Measurements from ENCODE around the gene IFNAR2. TPM values are rescaled to one million over a fixed set of nuclear protein-coding genes. Genes with fewer than 3 reads are reported as not detected.

IFNAR2 gene
- total RNA-seq, 1 experiment from 2014 or later: 36.1 TPM

- TF ChIP-seq, protein P1, sequence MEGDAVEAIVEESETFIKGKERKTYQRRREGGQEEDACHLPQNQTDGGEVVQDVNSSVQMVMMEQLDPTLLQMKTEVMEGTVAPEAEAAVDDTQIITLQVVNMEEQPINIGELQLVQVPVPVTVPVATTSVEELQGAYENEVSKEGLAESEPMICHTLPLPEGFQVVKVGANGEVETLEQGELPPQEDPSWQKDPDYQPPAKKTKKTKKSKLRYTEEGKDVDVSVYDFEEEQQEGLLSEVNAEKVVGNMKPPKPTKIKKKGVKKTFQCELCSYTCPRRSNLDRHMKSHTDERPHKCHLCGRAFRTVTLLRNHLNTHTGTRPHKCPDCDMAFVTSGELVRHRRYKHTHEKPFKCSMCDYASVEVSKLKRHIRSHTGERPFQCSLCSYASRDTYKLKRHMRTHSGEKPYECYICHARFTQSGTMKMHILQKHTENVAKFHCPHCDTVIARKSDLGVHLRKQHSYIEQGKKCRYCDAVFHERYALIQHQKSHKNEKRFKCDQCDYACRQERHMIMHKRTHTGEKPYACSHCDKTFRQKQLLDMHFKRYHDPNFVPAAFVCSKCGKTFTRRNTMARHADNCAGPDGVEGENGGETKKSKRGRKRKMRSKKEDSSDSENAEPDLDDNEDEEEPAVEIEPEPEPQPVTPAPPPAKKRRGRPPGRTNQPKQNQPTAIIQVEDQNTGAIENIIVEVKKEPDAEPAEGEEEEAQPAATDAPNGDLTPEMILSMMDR (IDR thresholded peaks at IDR 0.05; ENCODE audit: insufficient read depth in 1 of 2, low read depth in 1 of 2, low read length in 1 of 2, severe bottlenecking in 1 of 2, unreplicated experiment in 1 of 2): no peak
- Histone ChIP-seq H3K27me3 (replicated peaks; ENCODE audit: control insufficient read depth, insufficient read depth, low read length) (no peaks in the 10 kb centered on the region), H3K36me3 (ENCODE audit: control insufficient read depth, insufficient read depth, low read length) (peaks cover 2% of the 10 kb centered on the region; the same call in 1 of the 2 replicates), H3K9me3 (peaks cover 8% of the 10 kb centered on the region), H3K4me3 (ENCODE audit: low read depth, low read length) (no peak overlapping the region), H3K4me1 (peaks cover 33% of the 10 kb centered on the region)
- no peak overlapping the region for H3K4me3 Mint-ChIP-seq (ENCODE audit: unreplicated experiment)
- peaks cover 15% of the 10 kb centered on the region for H3K36me3 Mint-ChIP-seq (ENCODE audit: insufficient read depth, unreplicated experiment)
- CTCF ChIA-PET: interaction anchor here (0.8 to 2.0 kb wide), 5 partner anchors 24 to 277 kb away, joined by 3 to 19 read pairs (median 3); partner anchors contain the start of genes IFNAR1, IFNAR2 and TMEM50B
- no peaks in the 10 kb centered on the region for H3K27me3 Mint-ChIP-seq (ENCODE audit: insufficient read depth, unreplicated experiment)
- no peak for DNase-seq
- POLR2A ChIA-PET: interaction anchor here (1.0 kb wide), 2 partner anchors 24 to 63 kb away, joined by 3 to 4 read pairs; partner anchors contain the start of gene IL10RB
- H3K27ac Mint-ChIP-seq (ENCODE audit: unreplicated experiment): peak overlapping the region; percentile 77
- peaks cover 19% of the 10 kb centered on the region for H3K9me3 Mint-ChIP-seq (ENCODE audit: unreplicated experiment)
- H3K4me1 Mint-ChIP-seq (ENCODE audit: low read depth, unreplicated experiment): peaks cover 36% of the 10 kb centered on the region
- intact Hi-C loops (cut with micrococcal nuclease; ENCODE audit: unreplicated experiment): no loop called here
- BruUV-seq (replicated peaks): TSS peak; percentile 92
Measured at GRCh38 chr21:33203371-33203724, 26.4 kb upstream of the IFNAR2 start.

GRCh38 chr21:33205476-33205875, 24.3 kb upstream of the IFNAR2 start:
- Mint-ChIP-seq H3K27me3 (ENCODE audit: insufficient read depth, unreplicated experiment) (no peaks in the 10 kb centered on the region), H3K27ac (ENCODE audit: unreplicated experiment) (peak overlapping the region; percentile 77), H3K36me3 (ENCODE audit: insufficient read depth, unreplicated experiment) (peaks cover 15% of the 10 kb centered on the region), H3K4me1 (ENCODE audit: low read depth, unreplicated experiment) (peaks cover 36% of the 10 kb centered on the region), H3K9me3 (ENCODE audit: unreplicated experiment) (peaks cover 24% of the 10 kb centered on the region), H3K4me3 (ENCODE audit: unreplicated experiment) (peak overlapping the region; percentile 60)
- BruUV-seq (replicated peaks): no TSS peak
- H3K4me3 ChIP-seq (ENCODE audit: low read depth, low read length): no peak overlapping the region
- H3K27me3 ChIP-seq (replicated peaks; ENCODE audit: control insufficient read depth, insufficient read depth, low read length): no peaks in the 10 kb centered on the region
- ChIA-PET CTCF (no interaction called here), POLR2A (interaction anchor here (0.6 kb wide), 1 partner anchor 151 kb away, joined by 7 read pairs; no protein-coding TSS in a partner anchor)
- intact Hi-C loops (cut with micrococcal nuclease; ENCODE audit: unreplicated experiment): loop anchor here (2.0 kb wide), 1 partner anchor 61 kb away; the partner anchor contains the start of gene IL10RB
- peaks cover 33% of the 10 kb centered on the region for H3K4me1 ChIP-seq
- DNase-seq: no peak
- TF ChIP-seq, protein P1 (IDR thresholded peaks at IDR 0.05; ENCODE audit: insufficient read depth in 1 of 2, low read depth in 1 of 2, low read length in 1 of 2, severe bottlenecking in 1 of 2, unreplicated experiment in 1 of 2): no peak
- H3K9me3 ChIP-seq: peaks cover 19% of the 10 kb centered on the region
- H3K36me3 ChIP-seq (ENCODE audit: control insufficient read depth, insufficient read depth, low read length): peaks cover 2% of the 10 kb centered on the region; the same call in 1 of the 2 replicates

- Mint-ChIP-seq H3K9me3 (ENCODE audit: unreplicated experiment) (peaks cover 24% of the 10 kb centered on the region), H3K4me1 (ENCODE audit: low read depth, unreplicated experiment) (peaks cover 37% of the 10 kb centered on the region), H3K27ac (ENCODE audit: unreplicated experiment) (peak overlapping the region; percentile 24), H3K27me3 (ENCODE audit: insufficient read depth, unreplicated experiment) (no peaks in the 10 kb centered on the region), H3K4me3 (ENCODE audit: unreplicated experiment) (no peak overlapping the region), H3K36me3 (ENCODE audit: insufficient read depth, unreplicated experiment) (peaks cover 15% of the 10 kb centered on the region)
- intact Hi-C loops (cut with micrococcal nuclease; ENCODE audit: unreplicated experiment): no loop called here
- peaks cover 19% of the 10 kb centered on the region for H3K9me3 ChIP-seq
- no TSS peak for BruUV-seq (replicated peaks)
- TF ChIP-seq, protein P1 (IDR thresholded peaks at IDR 0.05; ENCODE audit: insufficient read depth in 1 of 2, low read depth in 1 of 2, low read length in 1 of 2, severe bottlenecking in 1 of 2, unreplicated experiment in 1 of 2): no peak
- H3K36me3 ChIP-seq (ENCODE audit: control insufficient read depth, insufficient read depth, low read length): peaks cover 2% of the 10 kb centered on the region; the same call in 1 of the 2 replicates
- CTCF ChIA-PET: no interaction called here
- POLR2A ChIA-PET: no interaction called here
- H3K4me1 ChIP-seq: peaks cover 32% of the 10 kb centered on the region
- no peak for DNase-seq
- no peak overlapping the region for H3K4me3 ChIP-seq (ENCODE audit: low read depth, low read length)
- no peaks in the 10 kb centered on the region for H3K27me3 ChIP-seq (replicated peaks; ENCODE audit: control insufficient read depth, insufficient read depth, low read length)
Measured at GRCh38 chr21:33206771-33207281, 22.9 kb upstream of the IFNAR2 start.

Data from Caco-2 (cell line).